NCI-H446 treated with DMSO at 0.1 percent for 48 hours (cell line): ENCODE data around the gene KRTAP13-4.

Experiments used
- DNase-seq: peaks from one replicate; lab custom pipeline; 2025; lab: John Stamatoyannopoulos, UW

KRTAP13-4 gene

GRCh38 chr21:30430170-30430655 is at the start of gene KRTAP13-4:
Gene KRTAP13-4, plus strand, starts transcription at chr21:30430220. Its CDS starts 56 bp downstream, at chr21:30430276.
- no peak for DNase-seq

- no peak for DNase-seq
Measured at GRCh38 chr21:30382201-30382600, 47.8 kb upstream of the KRTAP13-4 start.

- DNase-seq = peak; percentile 90
Measured at GRCh38 chr21:30391492-30392025, 38.5 kb upstream of the KRTAP13-4 start.

- DNase-seq = no peak
Measured at GRCh38 chr21:30395731-30396130, 34.3 kb upstream of the KRTAP13-4 start, which contains the start of gene KRTAP13-1. Gene KRTAP13-1, plus strand, starts transcription at chr21:30396031. Its CDS starts 56 bp downstream, at chr21:30396087.

GRCh38 chr21:30408782-30409494 is 21.1 kb upstream of the KRTAP13-4 start:
- peak; percentile 99 for DNase-seq

GRCh38 chr21:30415993-30416392 is 14.0 kb upstream of the KRTAP13-4 start:
- no peak for DNase-seq

- DNase-seq = no peak
Measured at GRCh38 chr21:30425826-30426225, 4.2 kb upstream of the KRTAP13-4 start, which contains the start of gene KRTAP13-3. Gene KRTAP13-3, minus strand, starts transcription at chr21:30425926. Its CDS starts 14 bp downstream, at chr21:30425912.

- DNase-seq = no peak
Measured at GRCh38 chr21:30426731-30427130, 3.3 kb upstream of the KRTAP13-4 start.

- no peak for DNase-seq
Measured at GRCh38 chr21:30434033-30434631, 4.1 kb downstream of the KRTAP13-4 start.

GRCh38 chr21:30437010-30437565 is 7.1 kb downstream of the KRTAP13-4 start:
- peak; percentile 92 for DNase-seq

GRCh38 chr21:30439975-30440374 is 10.0 kb downstream of the KRTAP13-4 start, which contains the start of gene KRTAP15-1:
Gene KRTAP15-1, plus strand, starts transcription at chr21:30440275. Its CDS starts 53 bp downstream, at chr21:30440328.
- DNase-seq = no peak

GRCh38 chr21:30443226-30443625 is 13.2 kb downstream of the KRTAP13-4 start:
- DNase-seq = no peak

GRCh38 chr21:30444204-30444603 is 14.2 kb downstream of the KRTAP13-4 start:
- DNase-seq = no peak

GRCh38 chr21:30447056-30447455 is 17.0 kb downstream of the KRTAP13-4 start:
- DNase-seq = no peak

GRCh38 chr21:30448514-30448913 is 18.5 kb downstream of the KRTAP13-4 start:
- DNase-seq = no peak

GRCh38 chr21:30463713-30464112 is 33.7 kb downstream of the KRTAP13-4 start:
- no peak for DNase-seq

GRCh38 chr21:30468900-30469714 is 39.1 kb downstream of the KRTAP13-4 start:
- no peak for DNase-seq

GRCh38 chr21:30478004-30478403 is 48.0 kb downstream of the KRTAP13-4 start:
- no peak for DNase-seq

GRCh38 chr21:30479259-30479658 is 49.2 kb downstream of the KRTAP13-4 start:
- no peak for DNase-seq

GRCh38 chr21:30480145-30480544 is 50.1 kb downstream of the KRTAP13-4 start, which contains the start of gene KRTAP19-1:
Gene KRTAP19-1, minus strand, starts transcription at chr21:30480367. Its CDS starts 50 bp downstream, at chr21:30480317.
- no peak for DNase-seq
